ENCODE results near the gene CHRNA7. TPM values are rescaled to one million over a fixed set of nuclear protein-coding genes. Genes with fewer than 3 reads are reported as not detected.
A peak's percentile ranks its signal among the peaks of the same experiment; 100 is the strongest.

Gene CHRNA7
- 10 to 100 TPM in 2 of 4 donors, 1 to 10 TPM in 2; 4.3 to 13.7 (median 8.0) TPM for polyA plus RNA-seq
- long read RNA-seq, donor 1 = 0 reads
- long read RNA-seq, donor 2, partial matches to known transcripts = 0 of 1 reads
- long read RNA-seq, donor 2, other reads (novel, unspliced or antisense) = 0 of 1 reads
- long read RNA-seq, donor 3, full-length matches to known transcripts = 10 of 10 reads
- long read RNA-seq, donor 3, partial matches to known transcripts = 0 of 10 reads
- long read RNA-seq, donor 3, other reads (novel, unspliced or antisense) = 0 of 10 reads
- long read RNA-seq, donor 4, full-length matches to known transcripts = 2 of 2 reads
- long read RNA-seq, donor 4, partial matches to known transcripts = 0 of 2 reads
- long read RNA-seq, donor 4, other reads (novel, unspliced or antisense) = 0 of 2 reads
- long read RNA-seq, donor 5, full-length matches to known transcripts = 2 of 2 reads
- long read RNA-seq, donor 5, partial matches to known transcripts = 0 of 2 reads
- long read RNA-seq, donor 5, other reads (novel, unspliced or antisense) = 0 of 2 reads
- long read RNA-seq, donor 6, full-length matches to known transcripts = 4 of 4 reads
- long read RNA-seq, donor 6, partial matches to known transcripts = 0 of 4 reads
- long read RNA-seq, donor 6, other reads (novel, unspliced or antisense) = 0 of 4 reads
- long read RNA-seq, donor 7 = 0 reads
- long read RNA-seq, donor 8 = 0 reads
- long read RNA-seq, donor 9, full-length matches to known transcripts = 3 of 3 reads
- long read RNA-seq, donor 9, partial matches to known transcripts = 0 of 3 reads
- long read RNA-seq, donor 9, other reads (novel, unspliced or antisense) = 0 of 3 reads
- long read RNA-seq, donor 10, full-length matches to known transcripts = 17 of 17 reads
- long read RNA-seq, donor 10, partial matches to known transcripts = 0 of 17 reads
- long read RNA-seq, donor 10, other reads (novel, unspliced or antisense) = 0 of 17 reads

DNA sequence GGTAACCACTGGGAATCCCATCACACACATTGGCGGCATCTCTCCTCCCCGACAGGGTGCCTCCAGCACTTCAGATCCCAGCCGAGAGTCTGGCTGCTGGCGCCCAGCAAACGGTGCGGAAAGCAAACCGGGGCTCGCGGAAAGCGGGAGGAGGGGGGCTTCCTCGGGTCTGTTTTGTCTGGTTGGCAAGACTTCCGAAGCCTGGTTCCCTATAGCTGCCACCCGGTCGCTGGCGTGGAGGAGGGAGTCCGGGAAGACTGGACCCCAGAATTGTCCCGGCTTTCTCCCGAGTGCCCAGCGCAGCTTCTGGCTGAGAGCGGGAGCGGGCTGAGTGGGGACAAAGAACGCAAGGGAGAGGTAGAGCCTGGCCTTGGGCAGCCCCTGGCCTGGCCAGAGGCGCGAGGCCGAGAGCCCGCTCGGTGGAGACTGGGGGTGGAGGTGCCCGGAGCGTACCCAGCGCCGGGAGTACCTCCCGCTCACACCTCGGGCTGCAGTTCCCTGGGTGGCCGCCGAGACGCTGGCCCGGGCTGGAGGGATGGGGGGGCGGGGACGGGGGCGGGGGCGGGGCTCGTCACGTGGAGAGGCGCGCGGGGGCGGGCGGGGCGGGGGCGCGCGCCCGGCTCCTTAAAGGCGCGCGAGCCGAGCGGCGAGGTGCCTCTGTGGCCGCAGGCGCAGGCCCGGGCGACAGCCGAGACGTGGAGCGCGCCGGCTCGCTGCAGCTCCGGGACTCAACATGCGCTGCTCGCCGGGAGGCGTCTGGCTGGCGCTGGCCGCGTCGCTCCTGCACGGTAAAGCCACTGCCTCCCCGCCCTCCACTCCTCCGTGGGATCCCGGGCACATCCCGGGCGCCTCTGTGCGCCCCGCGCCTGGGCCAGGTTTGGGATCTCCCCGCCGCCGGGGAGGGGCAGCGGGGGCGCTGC is at the start of gene CHRNA7:
TSS of gene CHRNA7 (plus strand) at position 654 of the 920 bp plus-strand sequence. CDS start at position 734, 80 bp downstream.
- peak within 1 kb of the TSS; percentile 27 to 76 (median 76) for H3K4me3 ChIP-seq (ENCODE audit: low read depth in 1 of 3, low read length in 3 of 3)
- peaks cover 0 to 11% (median 7%) of the 10 kb centered on the region in 3 donors for H3K27me3 ChIP-seq (ENCODE audit: control insufficient read depth in 3 of 3, insufficient read depth in 3 of 3, low read length in 3 of 3)
- peak within 1 kb of the TSS in 2 of 3 donors; percentile 55 to 56 for H3K27ac ChIP-seq (ENCODE audit: low read depth in 1 of 3, low read length in 2 of 3)
- WGBS, 3 donors = 1% methylated on average over 58 to 92 of the region's 92 CpGs
- H3K36me3 ChIP-seq (ENCODE audit: control insufficient read depth in 3 of 3, insufficient read depth in 2 of 3, low read depth in 1 of 3, low read length in 3 of 3) = peaks cover 0 to 2% (median 0%) of the 10 kb centered on the region in 3 donors
- H3K9me3 ChIP-seq (ENCODE audit: control insufficient read depth in 2 of 2, insufficient read depth in 1 of 2, low read depth in 1 of 2, low read length in 1 of 2) = no peaks in the 10 kb centered on the region
- peaks cover 0 to 6% (median 5%) of the 10 kb centered on the region in 3 donors for H3K4me1 ChIP-seq (ENCODE audit: control insufficient read depth in 3 of 3, insufficient read depth in 2 of 3, low read depth in 1 of 3, low read length in 2 of 3)
- DNase-seq = peak; percentile 74 to 82
- no peak for FAIRE-seq

DNA sequence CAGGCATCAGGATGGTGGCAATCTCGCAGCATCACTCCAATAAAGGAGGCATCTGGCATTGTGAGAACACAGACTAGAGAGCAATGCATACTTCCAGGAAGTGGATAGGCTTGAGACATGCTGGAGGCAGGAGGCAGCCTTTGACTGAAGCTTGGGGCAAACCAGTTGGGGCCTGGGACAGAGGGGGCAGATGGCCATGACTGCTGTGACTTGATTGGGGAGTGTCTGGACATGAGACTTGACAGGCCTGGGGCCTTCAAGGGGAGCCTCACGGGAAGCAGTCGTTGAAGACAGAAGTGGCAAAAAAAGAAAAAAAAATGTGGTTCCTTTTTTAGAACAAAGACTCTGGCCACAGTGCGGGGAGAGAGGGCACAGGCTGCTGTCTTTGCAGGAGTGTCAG is 44.7 kb upstream of the CHRNA7 start:
- no peak for FAIRE-seq
- WGBS, 3 donors = 35 to 71% (median 45%) methylated on average over 4 of the region's 4 CpGs
- H3K27me3 ChIP-seq (ENCODE audit: control insufficient read depth in 3 of 3, insufficient read depth in 3 of 3, low read length in 3 of 3) = no peaks in the 10 kb centered on the region
- no peak for DNase-seq
- no peaks in the 10 kb centered on the region for H3K36me3 ChIP-seq (ENCODE audit: control insufficient read depth in 3 of 3, insufficient read depth in 2 of 3, low read depth in 1 of 3, low read length in 3 of 3)
- H3K9me3 ChIP-seq (ENCODE audit: control insufficient read depth in 2 of 2, insufficient read depth in 1 of 2, low read depth in 1 of 2, low read length in 1 of 2) = peaks cover 0 to 3% of the 10 kb centered on the region in 2 donors
- H3K27ac ChIP-seq (ENCODE audit: low read depth in 1 of 3, low read length in 2 of 3) = no peak overlapping the region
- no peak overlapping the region for H3K4me3 ChIP-seq (ENCODE audit: low read depth in 1 of 3, low read length in 3 of 3)
- no peaks in the 10 kb centered on the region for H3K4me1 ChIP-seq (ENCODE audit: control insufficient read depth in 3 of 3, insufficient read depth in 2 of 3, low read depth in 1 of 3, low read length in 2 of 3)

DNA sequence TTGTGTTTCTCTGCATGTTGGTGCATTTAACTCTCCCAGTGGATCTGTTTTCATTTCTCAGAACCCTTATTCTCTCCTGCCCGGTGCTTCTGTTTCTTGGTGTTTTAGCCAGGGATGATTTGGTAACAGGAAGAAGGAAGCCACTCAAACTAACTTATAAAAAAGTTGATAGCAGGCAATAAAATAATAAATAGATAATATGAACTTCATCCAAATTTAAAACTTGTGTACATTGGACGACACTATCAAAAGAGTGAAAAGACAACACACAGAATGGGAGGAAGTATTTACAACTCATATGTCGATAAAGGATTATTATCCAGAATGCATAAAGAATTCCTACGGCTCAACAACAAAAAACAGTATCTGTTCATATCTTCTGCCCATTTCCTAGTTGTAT is 37.3 kb upstream of the CHRNA7 start:
- WGBS, 3 donors = 16 to 53% (median 42%) methylated on average over 4 of the region's 4 CpGs
- no peak overlapping the region for H3K27ac ChIP-seq (ENCODE audit: low read depth in 1 of 3, low read length in 2 of 3)
- H3K4me1 ChIP-seq (ENCODE audit: control insufficient read depth in 3 of 3, insufficient read depth in 2 of 3, low read depth in 1 of 3, low read length in 2 of 3) = no peaks in the 10 kb centered on the region
- no peaks in the 10 kb centered on the region for H3K27me3 ChIP-seq (ENCODE audit: control insufficient read depth in 3 of 3, insufficient read depth in 3 of 3, low read length in 3 of 3)
- FAIRE-seq (no peak), DNase-seq (peak in 1 of 2 donors; percentile 17)
- no peak overlapping the region for H3K4me3 ChIP-seq (ENCODE audit: low read depth in 1 of 3, low read length in 3 of 3)
- no peaks in the 10 kb centered on the region for H3K36me3 ChIP-seq (ENCODE audit: control insufficient read depth in 3 of 3, insufficient read depth in 2 of 3, low read depth in 1 of 3, low read length in 3 of 3)
- peaks cover 0 to 3% of the 10 kb centered on the region in 2 donors for H3K9me3 ChIP-seq (ENCODE audit: control insufficient read depth in 2 of 2, insufficient read depth in 1 of 2, low read depth in 1 of 2, low read length in 1 of 2)

DNA sequence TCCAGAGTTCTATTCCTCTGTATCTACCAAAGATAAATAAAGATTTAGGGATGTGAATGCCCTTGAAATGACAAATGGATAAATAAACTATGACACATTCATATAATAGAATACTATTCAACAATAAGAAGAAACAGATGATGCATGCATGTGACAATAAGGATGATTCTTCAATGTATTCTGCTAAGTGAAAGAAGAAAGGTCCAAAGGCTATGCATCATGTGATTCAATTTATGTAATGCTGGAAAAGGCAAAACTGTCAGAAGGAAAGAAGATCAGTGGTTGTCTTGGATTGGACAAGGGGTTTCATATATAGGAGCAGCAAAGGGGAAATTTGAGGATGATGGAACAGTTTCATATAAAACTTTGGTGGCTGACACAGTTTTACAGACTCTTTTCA is 32.6 kb upstream of the CHRNA7 start:
- no peaks in the 10 kb centered on the region for H3K9me3 ChIP-seq (ENCODE audit: control insufficient read depth in 2 of 2, insufficient read depth in 1 of 2, low read depth in 1 of 2, low read length in 1 of 2)
- FAIRE-seq = no peak
- H3K36me3 ChIP-seq (ENCODE audit: control insufficient read depth in 3 of 3, insufficient read depth in 2 of 3, low read depth in 1 of 3, low read length in 3 of 3) = no peaks in the 10 kb centered on the region

DNA sequence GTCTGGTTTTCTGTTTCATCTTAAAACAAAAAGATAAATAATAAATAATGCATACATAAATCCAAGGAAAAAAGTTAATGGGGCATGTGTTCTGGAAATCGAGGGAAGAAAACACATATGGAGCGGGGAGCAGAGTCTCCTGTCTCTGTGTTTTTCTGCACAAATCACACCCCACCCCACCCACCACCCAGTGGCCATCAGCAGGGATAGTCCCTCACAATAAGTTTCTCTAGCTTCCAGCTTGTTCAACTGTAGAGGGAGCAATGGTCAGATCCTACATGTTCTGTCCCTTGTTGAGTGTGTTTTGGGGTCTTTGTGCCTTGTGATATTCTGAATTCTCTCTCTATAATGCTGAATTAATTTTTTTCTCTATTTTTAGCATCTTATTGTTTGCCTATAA is 26.8 kb upstream of the CHRNA7 start:
- no peak for DNase-seq
- WGBS, 3 donors = 84 to 88% (median 85%) methylated on average over 2 of the region's 2 CpGs
- Histone ChIP-seq H3K27ac (ENCODE audit: low read depth in 1 of 3, low read length in 2 of 3) (no peak overlapping the region), H3K9me3 (ENCODE audit: control insufficient read depth in 2 of 2, insufficient read depth in 1 of 2, low read depth in 1 of 2, low read length in 1 of 2) (no peaks in the 10 kb centered on the region), H3K4me1 (ENCODE audit: control insufficient read depth in 3 of 3, insufficient read depth in 2 of 3, low read depth in 1 of 3, low read length in 2 of 3) (no peaks in the 10 kb centered on the region), H3K36me3 (ENCODE audit: control insufficient read depth in 3 of 3, insufficient read depth in 2 of 3, low read depth in 1 of 3, low read length in 3 of 3) (no peaks in the 10 kb centered on the region), H3K4me3 (ENCODE audit: low read depth in 1 of 3, low read length in 3 of 3) (no peak overlapping the region), H3K27me3 (ENCODE audit: control insufficient read depth in 3 of 3, insufficient read depth in 3 of 3, low read length in 3 of 3) (no peaks in the 10 kb centered on the region)
- no peak for FAIRE-seq

More for the DNA sequence above, 32.6 kb upstream of the CHRNA7 start:
- Histone ChIP-seq H3K4me1 (ENCODE audit: control insufficient read depth in 3 of 3, insufficient read depth in 2 of 3, low read depth in 1 of 3, low read length in 2 of 3) (no peaks in the 10 kb centered on the region), H3K27me3 (ENCODE audit: control insufficient read depth in 3 of 3, insufficient read depth in 3 of 3, low read length in 3 of 3) (no peaks in the 10 kb centered on the region), H3K27ac (ENCODE audit: low read depth in 1 of 3, low read length in 2 of 3) (no peak overlapping the region), H3K4me3 (ENCODE audit: low read depth in 1 of 3, low read length in 3 of 3) (no peak overlapping the region)
- DNase-seq = no peak

DNA sequence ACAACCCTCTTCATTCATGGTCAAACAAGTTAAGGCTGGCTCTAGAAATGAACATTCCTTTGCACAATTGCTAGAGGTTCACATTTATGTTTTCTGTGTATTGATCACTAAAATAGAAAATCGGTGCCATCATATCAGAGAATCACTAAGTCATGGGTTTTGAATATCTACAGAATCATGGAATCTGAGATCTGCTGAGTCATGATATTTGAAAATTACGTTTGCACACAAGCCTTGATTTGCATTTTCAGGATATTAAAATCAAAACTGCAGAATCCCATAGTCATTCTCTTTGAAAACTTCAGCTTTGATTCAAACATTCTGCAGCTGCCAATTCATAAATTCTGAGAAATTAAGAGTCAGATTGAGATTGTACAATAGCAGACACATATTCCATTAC is 26.1 kb upstream of the CHRNA7 start:
- no peak for FAIRE-seq
- 50 to 63% (median 53%) methylated on average over 2 of the region's 2 CpGs for WGBS, 3 donors
- no peak overlapping the region for H3K27ac ChIP-seq (ENCODE audit: low read depth in 1 of 3, low read length in 2 of 3)
- no peaks in the 10 kb centered on the region for H3K9me3 ChIP-seq (ENCODE audit: control insufficient read depth in 2 of 2, insufficient read depth in 1 of 2, low read depth in 1 of 2, low read length in 1 of 2)
- H3K27me3 ChIP-seq (ENCODE audit: control insufficient read depth in 3 of 3, insufficient read depth in 3 of 3, low read length in 3 of 3) = no peaks in the 10 kb centered on the region
- no peak for DNase-seq
- H3K36me3 ChIP-seq (ENCODE audit: control insufficient read depth in 3 of 3, insufficient read depth in 2 of 3, low read depth in 1 of 3, low read length in 3 of 3) = no peaks in the 10 kb centered on the region
- H3K4me3 ChIP-seq (ENCODE audit: low read depth in 1 of 3, low read length in 3 of 3) = no peak overlapping the region
- H3K4me1 ChIP-seq (ENCODE audit: control insufficient read depth in 3 of 3, insufficient read depth in 2 of 3, low read depth in 1 of 3, low read length in 2 of 3) = no peaks in the 10 kb centered on the region

DNA sequence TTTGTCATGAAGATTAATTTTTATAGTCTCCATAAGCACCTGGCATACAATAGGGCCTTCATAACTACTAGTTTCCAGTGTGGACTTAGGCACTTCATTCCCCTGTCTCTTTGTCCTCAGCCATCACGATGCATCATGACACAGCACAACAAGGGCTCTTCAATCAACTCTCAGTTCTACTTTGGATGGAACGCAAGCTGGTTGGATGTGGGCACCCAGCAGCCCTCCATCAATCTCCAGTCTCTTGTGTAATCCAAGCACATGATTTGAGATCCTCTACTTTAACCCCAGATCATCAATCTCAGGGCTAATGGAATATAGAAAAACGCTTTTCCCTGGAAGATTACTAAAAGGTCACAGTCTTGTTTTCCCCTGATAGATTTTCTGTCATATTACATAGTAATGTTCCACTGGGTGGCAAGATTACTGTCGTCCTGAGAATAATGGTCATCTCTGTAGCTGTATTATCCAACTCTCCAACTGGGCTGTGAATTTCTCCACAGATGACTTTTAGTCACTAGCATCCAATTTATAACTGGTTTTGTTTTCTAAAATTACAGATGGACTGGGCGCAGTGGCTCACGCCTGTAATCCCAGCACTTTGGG is 22.9 kb upstream of the CHRNA7 start:
- H3K27me3 ChIP-seq (ENCODE audit: control insufficient read depth in 3 of 3, insufficient read depth in 3 of 3, low read length in 3 of 3) = no peaks in the 10 kb centered on the region
- no peaks in the 10 kb centered on the region for H3K4me1 ChIP-seq (ENCODE audit: control insufficient read depth in 3 of 3, insufficient read depth in 2 of 3, low read depth in 1 of 3, low read length in 2 of 3)
- H3K9me3 ChIP-seq (ENCODE audit: control insufficient read depth in 2 of 2, insufficient read depth in 1 of 2, low read depth in 1 of 2, low read length in 1 of 2) = no peaks in the 10 kb centered on the region
- DNase-seq (no peak), FAIRE-seq (no peak)
- no peaks in the 10 kb centered on the region for H3K36me3 ChIP-seq (ENCODE audit: control insufficient read depth in 3 of 3, insufficient read depth in 2 of 3, low read depth in 1 of 3, low read length in 3 of 3)
- no peak overlapping the region for H3K27ac ChIP-seq (ENCODE audit: low read depth in 1 of 3, low read length in 2 of 3)
- H3K4me3 ChIP-seq (ENCODE audit: low read depth in 1 of 3, low read length in 3 of 3) = no peak overlapping the region
- 60 to 70% (median 68%) methylated on average over 6 of the region's 6 CpGs for WGBS, 3 donors

Data from small intestine (tissue), 16 donors.